ENCODE measurements around the gene PRODH. TPM values are rescaled to one million over a fixed set of nuclear protein-coding genes. Genes with fewer than 3 reads are reported as not detected.

PRODH gene
- polyA plus RNA-seq, 1 of the 3 experiments (the other 2 are of a cell fraction): 0.03 TPM

GRCh38 chr22:18966748-18967147, 30.7 kb upstream of the PRODH start:
- Histone ChIP-seq H3K9ac (no peak overlapping the region), H3K9me3 (no peaks in the 10 kb centered on the region), H3K4me1 (ENCODE audit: control insufficient read depth in 1 of 2, insufficient read depth in 2 of 2, low read depth in 1 of 2, low read length in 1 of 2) (peaks cover 0 to 27% of the 10 kb centered on the region in 2 experiments; a peak in 1 of 4 replicates), H3K36me3 (replicated peaks in 1 of 2; ENCODE audit: control insufficient read depth in 1 of 2, insufficient read depth in 2 of 2, low read length in 1 of 2) (no peaks in the 10 kb centered on the region), H3K4me3 (ENCODE audit: low read depth in 2 of 2, low read length in 1 of 2) (no peak overlapping the region), H3F3A (replicated peaks; ENCODE audit: insufficient read depth) (no peaks in the 10 kb centered on the region), H4K20me1 (ENCODE audit: insufficient read depth) (no peaks in the 10 kb centered on the region), H3K4me2 (no peak overlapping the region), H3K27ac (ENCODE audit: low read depth in 2 of 2, low read length in 1 of 2) (no peak overlapping the region; a peak in 1 of 4 replicates), H3K79me2 (ENCODE audit: insufficient read depth) (no peaks in the 10 kb centered on the region), H2AFZ (ENCODE audit: low read depth) (no peak overlapping the region), H3K27me3 (ENCODE audit: insufficient read depth) (no peaks in the 10 kb centered on the region), H3K9me2 (no peaks in the 10 kb centered on the region)
- CTCF ChIA-PET: interaction anchor here (1.0 to 1.4 kb wide), 2 partner anchors 178 to 1317 kb away, joined by 4 to 5 read pairs; partner anchors contain the start of gene ESS2
- TF ChIP-seq GABPA (IDR thresholded peaks at IDR 0.05; ENCODE audit: low read depth) (no peak), PBX3 (IDR thresholded peaks at IDR 0.05) (no peak), CTCF (IDR thresholded peaks at IDR 0.05) (no peak), TAF1 (IDR thresholded peaks at IDR 0.05; ENCODE audit: borderline replicate concordance, low read depth, low read length) (no peak), RAD21 (IDR thresholded peaks at IDR 0.05; ENCODE audit: low read length) (no peak), ELF1 (IDR thresholded peaks at IDR 0.05) (no peak), FOSL2 (IDR thresholded peaks at IDR 0.05; ENCODE audit: borderline replicate concordance, low read depth) (no peak), SMC3 (IDR thresholded peaks at IDR 0.05; ENCODE audit: low read depth, low read length) (no peak), JUND (IDR thresholded peaks at IDR 0.05) (no peak), ZBTB33 (IDR thresholded peaks at IDR 0.05; ENCODE audit: borderline replicate concordance, low read depth) (no peak), EZH2phosphoT487 (IDR thresholded peaks at IDR 0.05; ENCODE audit: borderline replicate concordance, low read depth) (no peak), MAX (IDR thresholded peaks at IDR 0.05; ENCODE audit: low read depth) (no peak), MEF2A (IDR thresholded peaks at IDR 0.05; ENCODE audit: borderline replicate concordance, low read depth) (no peak), REST (IDR thresholded peaks at IDR 0.05; ENCODE audit: low read depth, low read length) (no peak), RXRA (IDR thresholded peaks at IDR 0.05; ENCODE audit: borderline replicate concordance, low read depth) (no peak), EP300 (IDR thresholded peaks at IDR 0.05; ENCODE audit: borderline replicate concordance in 1 of 2, low read depth in 1 of 2, low read length in 1 of 2) (no peak), CHD2 (IDR thresholded peaks at IDR 0.05; ENCODE audit: low read length, partially characterized antibody) (no peak)
- POLR2A ChIA-PET: interaction anchor here (1.3 kb wide), 1 partner anchor 1304 kb away, joined by 7 read pairs; no protein-coding TSS in a partner anchor
- 90% methylated on average over 2 of the region's 7 CpGs for WGBS (ENCODE audit: low lambda C conversion rate)
- DNase-seq: no peak
